ENCODE data around the gene PBLD.

Gene PBLD

DNA sequence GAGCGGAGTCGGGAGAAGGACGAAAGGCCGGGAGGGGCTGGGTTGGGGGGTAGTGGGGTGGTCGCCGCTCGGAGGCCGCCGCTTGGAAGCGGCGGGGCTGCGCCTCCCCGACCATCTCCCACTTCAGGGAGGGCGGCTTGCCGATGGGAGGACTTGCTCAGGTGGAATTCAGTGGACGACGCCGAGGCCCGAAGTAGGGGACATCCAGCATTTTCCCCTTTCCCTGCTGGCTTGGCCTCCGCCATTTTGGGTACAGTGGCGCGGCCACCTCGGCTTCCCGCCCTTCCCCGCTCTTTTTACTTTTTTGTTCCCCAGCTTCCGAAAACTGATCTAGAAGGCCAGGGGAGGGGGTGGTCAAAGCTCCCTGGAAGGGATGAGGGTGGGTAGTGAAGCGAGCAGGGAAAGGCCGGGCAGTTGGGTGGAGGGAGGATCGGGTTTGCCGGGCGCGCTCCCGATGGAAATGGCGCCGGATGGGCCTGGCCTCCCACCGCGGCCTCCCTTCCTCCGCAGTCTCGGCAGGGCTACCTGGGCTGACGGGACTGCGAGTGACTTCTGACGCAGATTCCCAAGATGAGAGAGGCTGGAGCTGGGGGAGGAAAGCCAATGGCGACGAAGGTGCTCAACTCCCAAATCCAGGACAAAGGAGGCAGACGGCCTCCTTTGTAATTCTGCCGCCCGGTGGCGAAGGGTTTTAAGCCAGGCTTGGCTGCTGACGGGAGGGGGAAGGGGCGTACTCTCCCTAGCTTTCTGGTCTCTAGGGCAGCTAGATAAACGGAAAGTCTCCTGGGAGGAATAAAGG is at the start of gene PBLD:
PBLD (minus strand) TSS at position 670 of the 799 bp plus-strand sequence. CDS start 26,084 bp downstream, outside the sequence.
- peak; percentile 79 for DNase-seq

DNA sequence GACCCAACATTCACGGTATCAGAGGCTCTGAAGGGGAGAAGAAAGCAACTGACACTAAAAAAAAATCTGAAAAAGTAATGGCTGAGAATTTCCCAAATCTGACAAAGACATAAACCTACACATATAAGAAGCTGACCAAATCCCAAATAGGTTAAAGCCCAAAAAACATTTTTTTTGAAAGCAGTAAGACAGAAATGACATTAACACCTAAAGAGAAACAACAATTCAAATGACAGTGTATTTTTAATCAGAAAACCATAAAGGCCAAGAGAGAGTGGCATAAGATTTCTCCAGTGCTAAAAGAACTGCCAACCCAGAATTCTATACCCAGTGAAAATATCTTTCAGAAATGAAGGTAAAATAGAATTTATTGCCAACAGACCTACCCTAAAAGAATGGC is 38.9 kb upstream of the PBLD start:
- DNase-seq, result no peak

DNA sequence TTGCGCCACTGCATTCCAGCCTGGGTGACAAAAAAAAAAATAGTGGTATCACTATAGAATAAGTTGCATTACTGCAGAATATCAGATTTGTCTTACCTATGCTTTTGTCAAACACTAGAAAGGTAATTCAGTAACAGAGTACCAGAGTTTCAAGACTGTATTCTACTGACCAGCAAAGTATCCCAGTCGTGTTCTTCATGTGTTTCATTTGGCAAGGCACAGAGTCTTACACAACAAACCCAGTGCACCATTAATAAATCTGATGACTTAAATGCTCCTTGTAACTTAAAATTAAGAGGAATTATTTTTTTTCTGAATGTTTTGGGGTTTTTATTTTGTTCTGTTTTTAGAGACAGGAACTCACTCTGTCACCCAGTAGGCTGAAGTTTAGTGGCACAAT is 34.4 kb upstream of the PBLD start:
- DNase-seq, result no peak

- DNase-seq, result no peak
Measured at GRCh38 chr10:68366600-68366999, 33.9 kb upstream of the PBLD start.

GRCh38 chr10:68365611-68366010 is 32.9 kb upstream of the PBLD start:
- no peak for DNase-seq

DNA sequence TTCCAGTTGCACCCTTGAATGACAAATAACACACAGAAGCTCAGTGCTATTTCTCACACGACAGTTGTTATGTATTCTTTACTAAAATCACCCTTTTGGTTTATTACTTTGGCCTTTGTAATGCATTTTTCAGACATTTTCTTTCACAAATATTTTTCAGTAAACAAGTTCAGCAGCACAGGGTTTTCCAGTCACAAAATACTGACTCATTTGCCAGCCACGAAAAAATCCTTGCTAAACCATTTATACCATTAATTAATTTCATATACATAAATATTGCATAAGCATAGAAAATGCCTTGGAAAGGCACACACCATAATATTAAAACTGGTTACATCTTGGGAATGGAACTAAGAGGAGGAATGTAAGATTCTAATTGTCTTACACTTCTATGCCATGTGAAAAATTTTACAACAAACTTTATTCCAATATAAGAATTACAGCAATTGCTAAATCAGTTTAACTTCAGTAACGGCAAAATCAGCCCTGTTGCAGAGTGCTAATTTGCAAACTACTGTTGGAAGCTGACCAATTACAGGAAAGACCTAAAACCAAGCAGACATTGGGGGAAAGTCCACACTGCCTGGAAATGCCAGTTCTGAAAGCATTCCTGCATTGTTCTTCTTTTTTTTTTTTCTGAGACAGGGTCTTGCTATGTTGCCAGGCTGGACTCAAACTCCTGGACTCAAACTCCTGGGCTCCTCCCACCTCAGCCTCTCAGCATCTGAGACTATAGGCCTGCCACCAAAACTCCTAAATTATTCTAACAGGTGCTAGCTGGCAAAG is 31.6 kb upstream of the PBLD start:
- DNase-seq, result no peak

GRCh38 chr10:68362590-68362989 is 29.9 kb upstream of the PBLD start:
- no peak for DNase-seq

DNA sequence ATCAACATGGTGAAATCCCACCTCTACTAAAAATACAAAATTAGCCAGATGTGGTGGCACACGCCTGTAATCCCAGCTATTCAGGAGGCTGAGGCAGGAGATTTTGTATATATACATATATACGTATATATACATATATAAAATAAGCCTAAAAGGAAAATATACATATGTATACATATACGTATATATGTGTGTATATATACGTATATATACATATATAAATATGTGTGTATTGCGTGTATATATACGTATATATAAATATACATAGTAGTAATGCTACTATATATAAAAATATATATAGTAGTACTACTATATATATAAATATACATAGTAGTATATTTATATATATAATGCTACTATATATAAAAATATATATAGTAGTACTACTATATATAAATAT is 26.5 kb upstream of the PBLD start:
- DNase-seq, result no peak

- DNase-seq, result no peak
Measured at GRCh38 chr10:68353537-68353936, 20.8 kb upstream of the PBLD start.

- DNase-seq, result peak; percentile 55
Measured at GRCh38 chr10:68348265-68348741, 15.6 kb upstream of the PBLD start.

- no peak for DNase-seq
Measured at GRCh38 chr10:68346774-68347173, 14.0 kb upstream of the PBLD start.

DNA sequence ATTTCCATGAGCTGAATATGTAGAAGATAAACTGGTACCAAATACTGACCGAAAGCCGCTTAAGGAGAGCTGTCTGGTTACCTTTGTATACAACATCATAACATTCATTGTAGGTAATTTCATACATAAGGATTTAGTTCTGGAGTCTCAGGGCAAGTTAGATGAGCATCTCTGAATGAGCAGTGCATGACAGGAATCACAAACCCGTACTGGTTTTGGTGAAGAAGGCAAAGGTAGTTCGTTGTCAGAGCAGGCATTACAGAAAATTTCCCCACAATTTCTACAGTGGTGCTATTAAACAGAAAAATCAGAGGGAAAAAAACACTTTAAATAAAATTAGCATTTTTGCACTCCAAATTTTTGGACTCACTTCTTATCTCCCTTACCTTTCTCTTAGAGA is 12.9 kb upstream of the PBLD start:
- no peak for DNase-seq

GRCh38 chr10:68342909-68343516 is 10.3 kb upstream of the PBLD start:
- DNase-seq, result peak; percentile 23

GRCh38 chr10:68340358-68341080 is 7.8 kb upstream of the PBLD start:
- DNase-seq, result no peak

GRCh38 chr10:68336754-68337351 is 4.1 kb upstream of the PBLD start:
- DNase-seq, result no peak

GRCh38 chr10:68334672-68335467 is 2.1 kb upstream of the PBLD start:
- DNase-seq, result no peak

DNA sequence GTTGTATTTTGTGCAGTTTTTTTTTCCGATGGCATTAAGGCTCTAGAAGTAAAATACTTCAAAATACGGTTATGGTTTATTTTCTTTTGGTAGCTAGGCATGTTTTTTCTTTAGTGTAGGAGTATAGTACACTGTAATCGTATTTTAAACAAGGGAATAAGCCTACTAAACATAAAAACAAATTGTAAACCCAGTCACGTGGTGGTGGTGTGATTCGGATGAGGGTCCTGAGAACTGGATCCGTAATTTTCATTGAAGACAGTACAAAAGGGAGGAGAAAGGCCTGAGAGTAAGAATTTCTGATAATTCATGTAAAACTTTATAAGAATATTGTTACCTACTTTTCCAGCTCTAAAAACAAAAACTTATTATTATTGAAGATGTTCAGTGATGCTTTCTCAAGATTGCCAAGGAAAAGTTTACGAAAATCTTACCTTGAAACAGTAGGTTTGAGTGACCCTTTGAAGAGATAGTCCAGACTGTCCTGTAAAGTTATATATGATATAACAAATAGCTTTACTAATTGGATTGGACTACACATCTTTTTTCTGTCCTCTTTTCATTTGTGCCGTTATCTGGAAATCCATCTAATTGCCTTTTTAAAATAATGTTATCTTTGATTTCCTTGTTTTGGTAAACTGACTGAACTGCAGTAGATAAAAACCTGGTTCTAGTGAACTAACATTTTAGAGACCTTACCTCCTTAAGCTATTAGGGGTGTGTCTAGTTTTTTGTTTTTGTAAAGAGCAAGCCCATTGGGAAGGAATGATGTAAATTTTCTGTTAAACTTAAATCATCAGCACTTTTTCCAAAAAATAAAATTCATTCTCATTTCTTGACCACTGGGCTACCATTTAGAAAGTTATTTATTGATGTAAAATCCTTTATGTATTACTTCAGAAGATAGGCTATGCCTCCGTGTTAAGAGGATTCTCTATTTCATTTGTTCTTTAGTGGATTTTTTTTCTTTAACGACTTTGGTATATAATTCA is 1.0 kb upstream of the PBLD start:
- peak; percentile 12 for DNase-seq

DNA sequence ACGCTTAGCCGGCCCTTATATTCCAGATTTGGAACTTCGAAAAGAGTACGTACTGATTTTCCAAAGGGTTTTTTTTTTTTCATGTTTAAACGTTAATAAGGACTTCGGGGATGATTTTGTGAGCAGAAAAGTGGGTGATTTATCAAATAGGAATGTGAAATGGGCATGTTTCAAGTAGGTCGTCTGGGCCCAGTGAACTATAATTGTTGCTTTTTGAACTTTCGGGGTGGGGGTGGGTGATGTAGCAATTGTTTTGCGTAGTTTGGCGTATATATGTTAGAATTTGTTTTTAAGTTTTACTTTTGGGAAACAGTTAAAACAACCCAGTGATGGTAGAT is 299 bp upstream of the PBLD start:
- no peak for DNase-seq

- peak; percentile 97 for DNase-seq
Measured at GRCh38 chr10:68331455-68332258, 1.1 kb downstream of the PBLD start, which contains the start of gene HNRNPH3. HNRNPH3 (plus strand) TSS chr10:68332064; CDS start chr10:68337222, 5,158 bp downstream.
